Ishikawa (cell line): Measurements from ENCODE around the gene HECTD4.

Experiments used
- CEBPB ChIP-seq: IDR thresholded peaks from 2 replicates; pipeline ENCODE4 v1.6.1; 2012
- CREB1 ChIP-seq: IDR thresholded peaks from 2 replicates; pipeline ENCODE4 v1.6.1; 2012; ENCODE audit warnings: low read depth
- EGR1 ChIP-seq: IDR thresholded peaks from 2 replicates; pipeline ENCODE4 v1.6.1; 2012
- EP300 ChIP-seq: IDR thresholded peaks from 2 replicates; pipeline ENCODE4 v1.6.1; 2012; ENCODE audit warnings: borderline replicate concordance
- FOXM1 ChIP-seq: IDR thresholded peaks from 2 replicates; pipeline ENCODE4 v1.6.1; 2012; ENCODE audit warnings: low read depth, borderline replicate concordance
- MAX ChIP-seq: IDR thresholded peaks from 2 replicates; pipeline ENCODE4 v1.6.1; 2012
- NFIC ChIP-seq: IDR thresholded peaks from 2 replicates; pipeline ENCODE4 v1.6.1; 2012
- RAD21 ChIP-seq: IDR thresholded peaks from 2 replicates; pipeline ENCODE4 v1.6.1; 2012; ENCODE audit warnings: low read depth
- REST ChIP-seq: IDR thresholded peaks from 2 replicates; pipeline ENCODE4 v1.6.1; 2012; ENCODE audit warnings: low read depth, mild to moderate bottlenecking
- TAF1 ChIP-seq: IDR thresholded peaks from 2 replicates; pipeline ENCODE4 v1.6.1; 2012; ENCODE audit warnings: low read depth, mild to moderate bottlenecking
- TCF12 ChIP-seq: IDR thresholded peaks from 2 replicates; pipeline ENCODE4 v1.6.1; 2012; ENCODE audit warnings: low read depth
- TEAD4 ChIP-seq: IDR thresholded peaks from 2 replicates; pipeline ENCODE4 v1.6.1; 2012
- USF1 ChIP-seq: IDR thresholded peaks from 2 replicates; pipeline ENCODE4 v1.6.1; 2012
- YY1 ChIP-seq: IDR thresholded peaks from 2 replicates; pipeline ENCODE4 v1.6.1; 2012; ENCODE audit warnings: low read depth
- ZBTB7A ChIP-seq: IDR thresholded peaks from 2 replicates; pipeline ENCODE4 v1.6.1; 2012; ENCODE audit warnings: low read depth

Gene HECTD4

GRCh38 chr12:112420740-112421139, 38.5 kb upstream of the HECTD4 start:
- no peak for TF ChIP-seq CEBPB
- no peak for TF ChIP-seq RAD21
- no peak for TF ChIP-seq USF1

- TF ChIP-seq RAD21 = no peak
- TF ChIP-seq YY1 = no peak
- no peak for TF ChIP-seq ZBTB7A
- no peak for TF ChIP-seq EP300
- peak; percentile 65 for TF ChIP-seq USF1
- TF ChIP-seq CEBPB = peak; percentile 82
- no peak for TF ChIP-seq NFIC
- no peak for TF ChIP-seq EGR1
- peak; percentile 87 for TF ChIP-seq TEAD4
- TF ChIP-seq MAX = peak; percentile 60; the same call in 1 of the 2 replicates
- no peak for TF ChIP-seq TAF1
- TF ChIP-seq CREB1 = no peak
- TF ChIP-seq REST = no peak
- TF ChIP-seq TCF12 = no peak
- TF ChIP-seq FOXM1 = no peak
These were observed 37.3 kb upstream of the HECTD4 start for GRCh38 chr12:112419297-112420133.

GRCh38 chr12:112418608-112419296, 36.5 kb upstream of the HECTD4 start, which contains the start of gene PTPN11:
PTPN11 (plus strand) TSS chr12:112418947; CDS start chr12:112419112, 165 bp downstream.
- peak; percentile 96 for TF ChIP-seq CREB1
- no peak for TF ChIP-seq ZBTB7A
- TF ChIP-seq TAF1 = peak; percentile 90
- TF ChIP-seq TEAD4 = no peak; the same call in 1 of the 2 replicates
- peak; percentile 23; the same call in 1 of the 2 replicates for TF ChIP-seq USF1
- peak; percentile 84 for TF ChIP-seq YY1
- peak; percentile 60 for TF ChIP-seq MAX
- peak; percentile 74 for TF ChIP-seq EGR1
- TF ChIP-seq TCF12 = peak; percentile 42; the same call in 1 of the 2 replicates

- TF ChIP-seq TCF12 (no peak), ZBTB7A (no peak), EP300 (no peak), REST (no peak), CREB1 (no peak), YY1 (no peak), RAD21 (no peak), EGR1 (no peak), MAX (no peak), NFIC (no peak), USF1 (no peak), TEAD4 (no peak), TAF1 (no peak), FOXM1 (no peak), CEBPB (no peak)
These were observed 36.0 kb upstream of the HECTD4 start for GRCh38 chr12:112418273-112418607.
